ENCODE results near the gene SHOC2. TPM values are rescaled to one million over a fixed set of nuclear protein-coding genes. Genes with fewer than 3 reads are reported as not detected.

The SHOC2 gene
- total and polyA plus RNA-seq, 2 of the 13 experiments (the other 11 are each of a cell fraction or from before 2014, with no cell fraction given) = 8.6 to 25.5 TPM

DNA sequence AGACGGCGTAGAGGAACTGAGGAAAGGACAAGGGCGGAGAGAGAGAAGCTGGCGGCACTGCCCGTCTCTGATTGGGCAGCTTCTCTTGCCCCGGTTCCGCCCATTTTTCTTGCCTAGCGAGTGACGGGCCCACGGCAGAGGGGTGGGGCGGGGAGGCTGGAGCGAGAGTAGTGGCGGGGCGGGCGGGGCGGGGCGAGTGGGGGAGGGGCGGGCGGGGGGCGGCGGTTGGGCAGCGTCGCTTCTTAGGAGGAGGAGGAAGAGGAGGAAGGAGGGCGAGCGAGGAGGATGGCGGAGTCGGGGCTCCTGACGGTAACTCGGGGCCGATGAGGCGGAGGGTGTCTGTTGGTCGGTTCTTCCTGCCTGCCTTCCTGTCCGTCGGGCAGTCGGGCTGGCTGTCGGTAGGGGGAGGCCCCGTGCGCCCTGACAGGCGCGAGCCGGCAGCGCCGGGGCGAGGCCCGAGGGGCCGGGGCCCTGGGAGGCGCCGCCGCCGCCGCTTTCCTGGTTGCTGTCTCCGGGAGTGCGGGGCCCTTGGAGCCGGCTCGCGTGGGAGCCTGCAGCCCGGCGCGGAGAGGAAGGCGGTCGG is at the start of gene SHOC2 (continued):
- TF ChIP-seq ZNF281 (CRISPR knock-in tag; IDR thresholded peaks at IDR 0.05; ENCODE audit: borderline replicate concordance) (peak; percentile 74; the same call in 1 of the 2 replicates), RFX5 (IDR thresholded peaks at IDR 0.05; ENCODE audit: low read depth, low read length) (no peak), NKX3-1 (CRISPR knock-in tag; IDR thresholded peaks at IDR 0.05) (no peak), TRIM22 (IDR thresholded peaks at IDR 0.05) (no peak), CEBPB (IDR thresholded peaks at IDR 0.05; ENCODE audit: borderline replicate concordance, low read depth, low read length) (no peak), MAFF (IDR thresholded peaks at IDR 0.05; ENCODE audit: low read depth, low read length) (no peak), MAZ (IDR thresholded peaks at IDR 0.05; ENCODE audit: borderline replicate concordance, low read depth, low read length) (no peak), MAZ (CRISPR knock-in tag; IDR thresholded peaks at IDR 0.05; ENCODE audit: low read depth) (peak; percentile 56), KAT7 (CRISPR knock-in tag; IDR thresholded peaks at IDR 0.05; ENCODE audit: borderline replicate concordance) (no peak), DR1 (CRISPR knock-in tag; IDR thresholded peaks at IDR 0.05) (no peak), ZFP36L2 (CRISPR knock-in tag; IDR thresholded peaks at IDR 0.05) (no peak), SOX13 (IDR thresholded peaks at IDR 0.05) (no peak), SOX13 (CRISPR knock-in tag; conservative IDR thresholded peaks at IDR 0.05 in 1 of 2, IDR thresholded peaks at IDR 0.05 in 1 of 2) (no peak), PRMT3 (CRISPR knock-in tag; IDR thresholded peaks at IDR 0.05; ENCODE audit: borderline replicate concordance, low read depth) (no peak), NR3C1 (CRISPR knock-in tag; IDR thresholded peaks at IDR 0.05) (no peak), SRF (IDR thresholded peaks at IDR 0.05; ENCODE audit: low read depth, low read length) (no peak), TCF7L2 (IDR thresholded peaks at IDR 0.05; ENCODE audit: low read depth, low read length) (no peak), ZNF274 (CRISPR knock-in tag; IDR thresholded peaks at IDR 0.05) (no peak), ERF (CRISPR knock-in tag; IDR thresholded peaks at IDR 0.05) (no peak), RAD51 (IDR thresholded peaks at IDR 0.05; ENCODE audit: borderline replicate concordance) (no peak)
- TF ChIP-seq, protein P1, sequence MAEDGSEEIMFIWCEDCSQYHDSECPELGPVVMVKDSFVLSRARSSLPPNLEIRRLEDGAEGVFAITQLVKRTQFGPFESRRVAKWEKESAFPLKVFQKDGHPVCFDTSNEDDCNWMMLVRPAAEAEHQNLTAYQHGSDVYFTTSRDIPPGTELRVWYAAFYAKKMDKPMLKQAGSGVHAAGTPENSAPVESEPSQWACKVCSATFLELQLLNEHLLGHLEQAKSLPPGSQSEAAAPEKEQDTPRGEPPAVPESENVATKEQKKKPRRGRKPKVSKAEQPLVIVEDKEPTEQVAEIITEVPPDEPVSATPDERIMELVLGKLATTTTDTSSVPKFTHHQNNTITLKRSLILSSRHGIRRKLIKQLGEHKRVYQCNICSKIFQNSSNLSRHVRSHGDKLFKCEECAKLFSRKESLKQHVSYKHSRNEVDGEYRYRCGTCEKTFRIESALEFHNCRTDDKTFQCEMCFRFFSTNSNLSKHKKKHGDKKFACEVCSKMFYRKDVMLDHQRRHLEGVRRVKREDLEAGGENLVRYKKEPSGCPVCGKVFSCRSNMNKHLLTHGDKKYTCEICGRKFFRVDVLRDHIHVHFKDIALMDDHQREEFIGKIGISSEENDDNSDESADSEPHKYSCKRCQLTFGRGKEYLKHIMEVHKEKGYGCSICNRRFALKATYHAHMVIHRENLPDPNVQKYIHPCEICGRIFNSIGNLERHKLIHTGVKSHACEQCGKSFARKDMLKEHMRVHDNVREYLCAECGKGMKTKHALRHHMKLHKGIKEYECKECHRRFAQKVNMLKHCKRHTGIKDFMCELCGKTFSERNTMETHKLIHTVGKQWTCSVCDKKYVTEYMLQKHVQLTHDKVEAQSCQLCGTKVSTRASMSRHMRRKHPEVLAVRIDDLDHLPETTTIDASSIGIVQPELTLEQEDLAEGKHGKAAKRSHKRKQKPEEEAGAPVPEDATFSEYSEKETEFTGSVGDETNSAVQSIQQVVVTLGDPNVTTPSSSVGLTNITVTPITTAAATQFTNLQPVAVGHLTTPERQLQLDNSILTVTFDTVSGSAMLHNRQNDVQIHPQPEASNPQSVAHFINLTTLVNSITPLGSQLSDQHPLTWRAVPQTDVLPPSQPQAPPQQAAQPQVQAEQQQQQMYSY (CRISPR knock-in tag; IDR thresholded peaks at IDR 0.05) = no peak
- TF ChIP-seq, protein P2, sequence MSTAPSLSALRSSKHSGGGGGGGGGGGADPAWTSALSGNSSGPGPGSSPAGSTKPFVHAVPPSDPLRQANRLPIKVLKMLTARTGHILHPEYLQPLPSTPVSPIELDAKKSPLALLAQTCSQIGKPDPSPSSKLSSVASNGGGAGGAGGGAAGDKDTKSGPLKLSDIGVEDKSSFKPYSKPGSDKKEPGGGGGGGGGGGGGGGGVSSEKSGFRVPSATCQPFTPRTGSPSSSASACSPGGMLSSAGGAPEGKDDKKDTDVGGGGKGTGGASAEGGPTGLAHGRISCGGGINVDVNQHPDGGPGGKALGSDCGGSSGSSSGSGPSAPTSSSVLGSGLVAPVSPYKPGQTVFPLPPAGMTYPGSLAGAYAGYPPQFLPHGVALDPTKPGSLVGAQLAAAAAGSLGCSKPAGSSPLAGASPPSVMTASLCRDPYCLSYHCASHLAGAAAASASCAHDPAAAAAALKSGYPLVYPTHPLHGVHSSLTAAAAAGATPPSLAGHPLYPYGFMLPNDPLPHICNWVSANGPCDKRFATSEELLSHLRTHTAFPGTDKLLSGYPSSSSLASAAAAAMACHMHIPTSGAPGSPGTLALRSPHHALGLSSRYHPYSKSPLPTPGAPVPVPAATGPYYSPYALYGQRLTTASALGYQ (CRISPR knock-in tag; IDR thresholded peaks at IDR 0.05) = 0 out of 2 replicates have a peak, but pooled peaks have one; percentile 2
